Activated naive CD8-positive, alpha-beta T cell treated with anti-CD3 and anti-CD28 coated beads, Interleukin-2, amount 10 ng/mL, durations not matched to agents 7 days and 5 days (primary cell): ENCODE results near the gene EFCAB7. TPM values are rescaled to one million over a fixed set of nuclear protein-coding genes. Genes with fewer than 3 reads are reported as not detected.
A peak's percentile ranks its signal among the peaks of the same experiment; 100 is the strongest.

ENCODE experiments used
- ATAC-seq: fragments of 150-1000 bp; cut with Tn5 transposase; one replicate; pipeline ENCODE4 v1.10.0; 2021; ENCODE audit warnings: low read depth, moderate library complexity
- POLR2A ChIA-PET: fragments of 350-600 bp; sonication (Branson Sonifier 250); formaldehyde crosslinking; loops from one replicate; lab custom pipeline; 2021; ENCODE audit warnings: antibody characterized with exemption; lab: Charles Lee
- DNase-seq: peaks from one replicate; pipeline ENCODE4 v3.0.0; 2021
- H3K27ac Mint-ChIP-seq: one replicate; pipeline ENCODE4 v1.8.0; 2022; ENCODE audit warnings: mild to moderate bottlenecking, mixed read lengths
- H3K27me3 Mint-ChIP-seq: one replicate; pipeline ENCODE4 v1.8.0; 2022; ENCODE audit warnings: mild to moderate bottlenecking, moderate library complexity, mixed read lengths
- H3K36me3 Mint-ChIP-seq: one replicate; pipeline ENCODE4 v1.8.0; 2021; ENCODE audit warnings: mild to moderate bottlenecking, mixed read lengths
- H3K4me1 Mint-ChIP-seq: one replicate; pipeline ENCODE4 v1.8.0; 2021; ENCODE audit warnings: mixed read lengths
- H3K4me3 Mint-ChIP-seq: one replicate; pipeline ENCODE4 v1.8.0; 2022; ENCODE audit warnings: mild to moderate bottlenecking, moderate library complexity, mixed read lengths
- H3K9me3 Mint-ChIP-seq: one replicate; pipeline ENCODE4 v1.8.0; 2021; ENCODE audit warnings: mixed read lengths
- total RNA-seq, 2 experiments: library from RNA; stranded (reverse); gene quantifications; one replicate each; pipeline ENCODE4 v1.2.3, GENCODE V29; 2021

Gene EFCAB7, protein sequence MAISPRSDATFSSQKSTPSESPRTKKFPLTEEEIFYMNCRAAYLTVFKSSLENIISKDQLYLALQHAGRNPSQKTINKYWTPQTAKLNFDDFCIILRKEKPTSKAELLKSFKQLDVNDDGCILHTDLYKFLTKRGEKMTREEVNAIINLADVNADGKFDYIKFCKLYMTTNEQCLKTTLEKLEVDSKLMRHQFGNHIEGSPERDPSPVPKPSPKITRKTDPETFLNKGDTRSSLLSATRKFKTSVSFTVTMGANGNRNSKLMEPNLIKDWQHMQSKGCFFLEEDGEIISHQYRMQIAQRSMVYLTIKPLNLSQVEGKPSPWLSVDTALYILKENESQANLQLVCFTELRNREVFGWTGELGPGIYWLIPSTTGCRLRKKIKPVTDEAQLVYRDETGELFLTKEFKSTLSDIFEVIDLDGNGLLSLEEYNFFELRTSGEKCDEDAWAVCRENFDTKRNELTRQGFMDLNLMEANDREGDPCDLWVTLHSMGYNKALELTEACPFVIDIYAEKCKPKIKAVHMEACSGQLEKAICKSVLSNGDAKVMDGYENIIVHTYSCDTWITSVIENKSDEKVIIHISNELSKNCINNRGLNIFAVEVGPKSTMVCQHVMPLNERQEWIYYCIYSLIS
- 10 to 100 TPM in 1 of 2 experiments, 1 to 10 TPM in 1; 7.4 to 11.8 TPM for total RNA-seq

DNA sequence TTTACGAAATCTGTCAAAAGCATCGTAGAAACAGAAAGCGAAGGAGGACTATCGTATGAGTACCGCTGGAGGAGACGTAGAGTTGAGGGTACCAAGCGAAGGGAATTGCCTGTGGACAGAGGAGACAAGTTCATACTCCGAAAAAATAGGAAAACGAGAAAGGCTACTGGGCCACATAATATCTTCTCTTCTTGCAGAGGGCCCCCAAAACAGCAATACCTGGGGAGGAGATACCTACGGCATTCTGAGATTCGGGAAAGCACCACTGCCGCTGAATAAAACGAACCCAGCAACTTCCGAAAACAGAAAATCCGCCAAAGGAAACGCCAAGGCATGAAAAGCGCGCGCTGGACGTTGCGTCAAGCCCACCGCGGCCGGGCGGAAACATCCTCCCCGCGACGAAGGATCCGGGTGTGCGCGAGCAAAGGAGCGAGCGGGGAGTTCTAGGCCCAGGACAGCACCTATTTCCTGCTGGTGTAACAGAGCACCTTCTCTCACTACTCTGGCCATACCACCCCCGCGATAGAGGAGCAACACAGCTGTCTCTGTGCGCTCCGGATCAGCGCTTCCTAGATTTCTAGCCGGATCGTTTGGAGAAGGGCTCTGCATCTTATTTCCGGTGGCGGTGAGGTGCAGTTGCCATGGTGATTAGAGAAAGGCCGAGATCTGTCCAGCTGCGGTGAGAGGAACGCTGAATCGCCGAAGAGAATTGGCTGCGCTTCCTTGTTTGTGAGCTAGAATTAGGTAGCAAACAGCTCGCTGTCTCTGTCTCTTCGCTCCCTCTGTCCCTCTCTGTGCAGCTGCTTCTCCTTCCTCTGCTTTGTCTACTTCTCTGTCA lies at the start of gene EFCAB7, which contains the start of gene ITGB3BP:
EFCAB7 (plus strand) TSS at position 635 of the 838 bp plus-strand sequence. CDS start 2,048 bp downstream, outside the sequence.
ITGB3BP (minus strand) TSS at position 335 of the 838 bp plus-strand sequence; CDS start at position 243, 92 bp downstream.
- Mint-ChIP-seq H3K4me1 (peaks cover 25% of the 10 kb centered on the region), H3K4me3 (peak within 1 kb of the TSS; percentile 88), H3K27me3 (no peaks in the 10 kb centered on the region), H3K9me3 (no peaks in the 10 kb centered on the region), H3K27ac (peak within 1 kb of the TSS; percentile 91), H3K36me3 (peaks cover 1% of the 10 kb centered on the region)
- POLR2A ChIA-PET = interaction anchor here (0.6 kb wide), 1 partner anchor 42 kb away, joined by 3 read pairs; no protein-coding TSS in a partner anchor
- peak; percentile 89 for ATAC-seq
- DNase-seq = peak; percentile 87

DNA sequence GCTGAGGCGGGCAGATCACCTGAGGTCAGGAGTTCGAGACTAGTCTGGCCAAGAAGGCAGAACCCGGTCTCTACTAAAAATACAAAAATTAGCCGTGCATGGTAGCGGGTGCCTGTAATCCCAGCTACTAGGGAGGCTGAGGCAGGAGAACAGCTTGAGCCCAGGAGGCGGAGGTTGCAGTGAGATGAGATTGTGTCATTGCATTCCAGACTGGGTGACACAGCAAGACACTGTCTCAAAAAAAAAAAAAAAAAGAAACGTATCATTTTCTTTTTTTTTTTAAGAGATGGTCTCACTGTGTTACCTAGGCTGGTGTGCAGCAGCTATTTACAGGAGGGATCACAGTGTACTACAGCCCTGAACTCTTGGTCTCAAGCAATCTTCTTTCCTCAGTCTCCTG lies 47.6 kb upstream of the EFCAB7 start:
- POLR2A ChIA-PET = no interaction called here
- DNase-seq (no peak), ATAC-seq (no peak)
- Mint-ChIP-seq H3K27ac (no peak overlapping the region), H3K4me1 (no peaks in the 10 kb centered on the region), H3K36me3 (peaks cover 17% of the 10 kb centered on the region), H3K9me3 (peaks cover 2% of the 10 kb centered on the region), H3K27me3 (no peaks in the 10 kb centered on the region), H3K4me3 (no peak overlapping the region)

DNA sequence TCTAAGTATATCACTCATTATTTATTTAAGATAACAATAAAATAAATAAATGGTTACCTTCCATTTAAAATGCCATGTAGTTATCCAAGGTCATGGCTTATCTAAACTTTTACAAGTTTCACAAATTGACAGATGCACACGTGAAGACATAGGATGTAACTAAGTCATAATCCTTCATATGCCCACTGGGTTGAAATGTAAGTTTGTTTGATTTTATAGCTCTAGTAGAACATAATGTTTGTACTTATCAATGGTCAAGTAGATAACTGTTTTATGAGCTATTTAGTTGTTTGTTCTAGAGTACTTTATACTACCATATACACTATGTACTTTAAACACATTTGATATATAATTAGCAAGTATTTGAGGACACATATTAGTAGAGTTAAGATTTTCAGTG lies 43.3 kb upstream of the EFCAB7 start:
- H3K4me3 Mint-ChIP-seq = no peak overlapping the region
- no peak for DNase-seq
- H3K27ac Mint-ChIP-seq = no peak overlapping the region
- ATAC-seq = no peak
- H3K27me3 Mint-ChIP-seq = no peaks in the 10 kb centered on the region
- H3K9me3 Mint-ChIP-seq = no peaks in the 10 kb centered on the region
- H3K4me1 Mint-ChIP-seq = no peaks in the 10 kb centered on the region
- POLR2A ChIA-PET = no interaction called here
- peaks cover 12% of the 10 kb centered on the region for H3K36me3 Mint-ChIP-seq

DNA sequence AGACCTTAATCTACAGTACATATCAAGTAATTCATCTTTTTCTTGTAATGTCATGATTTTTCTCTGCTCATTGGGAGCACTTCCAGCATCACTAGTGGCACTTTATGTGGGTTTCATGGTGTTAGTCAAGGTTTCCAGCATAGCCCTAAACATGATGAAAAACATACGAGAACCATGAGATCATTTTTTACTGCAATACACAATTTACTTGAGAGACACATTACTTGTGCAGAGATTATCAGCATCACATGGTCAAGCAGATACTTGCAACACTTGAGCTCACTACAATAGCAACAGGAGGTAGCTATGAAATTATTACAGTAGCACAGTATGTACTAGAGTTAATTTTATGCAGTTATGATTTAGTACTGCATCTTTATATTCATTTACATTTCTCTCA lies 36.7 kb upstream of the EFCAB7 start:
- Mint-ChIP-seq H3K4me1 (no peaks in the 10 kb centered on the region), H3K9me3 (no peaks in the 10 kb centered on the region), H3K36me3 (peaks cover 11% of the 10 kb centered on the region), H3K4me3 (no peak overlapping the region), H3K27me3 (no peaks in the 10 kb centered on the region), H3K27ac (no peak overlapping the region)
- ATAC-seq (no peak), DNase-seq (no peak)
- POLR2A ChIA-PET = no interaction called here

DNA sequence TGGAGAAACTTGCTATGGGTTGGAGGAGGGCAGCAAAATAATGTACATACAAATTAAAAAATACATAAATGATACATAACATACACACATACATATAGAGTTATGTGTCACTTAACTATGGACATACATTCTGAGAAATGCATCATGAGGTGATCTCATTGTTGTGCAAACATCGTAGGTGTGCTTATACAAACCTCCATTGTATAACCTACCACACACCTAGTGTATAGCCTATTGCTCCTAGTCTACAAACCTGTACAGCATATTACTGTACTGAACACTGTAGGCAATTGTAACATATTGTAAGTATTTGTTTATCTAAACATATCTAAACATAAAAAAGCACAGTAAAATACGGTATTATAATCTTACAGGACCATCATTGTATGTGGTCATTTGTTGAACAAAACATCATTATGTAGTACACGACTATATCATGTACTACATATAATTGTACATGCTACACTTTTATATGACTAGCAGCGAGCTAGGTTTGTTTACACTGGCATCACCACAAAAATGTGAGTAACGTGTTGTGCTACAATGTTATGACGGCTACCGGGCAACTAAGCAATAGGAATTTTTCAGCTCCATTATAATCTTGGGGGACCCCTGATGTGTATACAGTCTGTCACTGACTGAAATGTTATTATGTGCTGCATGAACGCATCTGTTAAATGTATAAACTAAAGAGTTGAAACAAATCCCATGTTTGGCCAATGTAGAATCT lies 35.8 kb upstream of the EFCAB7 start:
- Mint-ChIP-seq H3K4me3 (no peak overlapping the region), H3K36me3 (peaks cover 15% of the 10 kb centered on the region), H3K27me3 (no peaks in the 10 kb centered on the region), H3K9me3 (no peaks in the 10 kb centered on the region), H3K27ac (no peak overlapping the region), H3K4me1 (no peaks in the 10 kb centered on the region)
- ATAC-seq (no peak), DNase-seq (no peak)
- POLR2A ChIA-PET = no interaction called here

DNA sequence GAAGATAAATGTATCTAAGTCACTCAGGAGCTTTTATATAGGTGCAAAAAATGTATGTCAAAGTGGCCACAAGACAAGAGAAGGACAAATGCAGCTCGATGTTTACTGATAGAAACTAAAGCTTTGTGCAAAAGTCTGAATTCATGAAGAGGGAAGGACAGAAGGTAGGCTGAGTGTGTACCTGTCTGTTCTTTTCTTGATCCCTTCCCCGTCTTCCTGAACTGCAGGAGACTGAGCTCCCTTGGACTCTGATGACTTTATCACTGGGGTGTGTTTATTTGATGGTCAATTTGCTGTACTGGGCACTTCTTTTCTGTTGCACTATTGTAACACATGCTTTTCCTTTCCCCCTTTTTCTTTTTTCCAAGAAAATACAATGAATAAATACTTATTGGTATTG lies 25.7 kb upstream of the EFCAB7 start:
- ATAC-seq = no peak
- Mint-ChIP-seq H3K9me3 (peaks cover 2% of the 10 kb centered on the region), H3K4me3 (no peak overlapping the region), H3K27me3 (no peaks in the 10 kb centered on the region), H3K4me1 (peaks cover 3% of the 10 kb centered on the region), H3K36me3 (peaks cover 29% of the 10 kb centered on the region), H3K27ac (no peak overlapping the region)
- POLR2A ChIA-PET = no interaction called here
- DNase-seq = no peak

DNA sequence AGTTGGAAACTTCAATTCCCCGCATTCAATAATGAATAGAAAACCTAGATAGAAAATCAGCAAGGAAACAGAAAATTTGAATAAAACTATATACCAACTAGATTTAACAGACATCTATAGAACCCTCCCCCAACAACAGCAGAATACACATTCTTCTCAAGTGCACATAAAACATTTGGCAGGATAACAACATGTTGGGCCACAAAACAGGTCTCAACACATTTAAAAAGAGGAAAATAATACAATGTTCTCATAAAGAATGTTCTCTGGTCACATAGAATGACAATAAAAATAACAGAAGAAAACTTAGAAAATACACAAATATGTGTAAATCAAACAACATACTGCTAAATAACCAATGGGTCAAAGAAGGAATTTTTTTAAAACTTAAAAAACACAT lies 25.2 kb upstream of the EFCAB7 start:
- Mint-ChIP-seq H3K27me3 (no peaks in the 10 kb centered on the region), H3K4me3 (no peak overlapping the region), H3K9me3 (peaks cover 2% of the 10 kb centered on the region), H3K4me1 (peaks cover 3% of the 10 kb centered on the region), H3K36me3 (peaks cover 27% of the 10 kb centered on the region), H3K27ac (no peak overlapping the region)
- ATAC-seq (no peak), DNase-seq (no peak)
- POLR2A ChIA-PET = no interaction called here

DNA sequence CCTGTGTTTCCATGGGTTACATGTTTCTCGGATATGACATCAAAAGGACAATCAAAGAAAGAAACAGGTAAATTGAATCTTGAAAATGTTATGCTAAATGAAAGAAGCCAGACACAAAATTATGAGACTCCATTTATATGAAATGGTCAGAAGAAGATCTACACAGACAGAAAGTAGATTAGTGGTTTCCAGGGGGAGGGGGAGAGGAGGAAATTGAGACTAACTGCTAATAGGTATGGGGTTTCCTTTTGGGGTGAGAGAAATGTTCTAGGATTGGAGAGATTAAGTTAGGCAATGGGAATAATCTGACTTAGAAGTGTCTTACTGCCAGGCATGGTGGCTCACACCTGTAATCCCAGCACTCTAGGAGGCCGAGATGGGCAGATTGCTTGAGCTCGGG lies 22.1 kb upstream of the EFCAB7 start:
- DNase-seq (no peak), ATAC-seq (no peak)
- Mint-ChIP-seq H3K9me3 (peaks cover 3% of the 10 kb centered on the region), H3K4me3 (no peak overlapping the region), H3K27ac (peak overlapping the region; percentile 5), H3K4me1 (peaks cover 3% of the 10 kb centered on the region), H3K36me3 (peaks cover 41% of the 10 kb centered on the region), H3K27me3 (no peaks in the 10 kb centered on the region)
- POLR2A ChIA-PET = no interaction called here

DNA sequence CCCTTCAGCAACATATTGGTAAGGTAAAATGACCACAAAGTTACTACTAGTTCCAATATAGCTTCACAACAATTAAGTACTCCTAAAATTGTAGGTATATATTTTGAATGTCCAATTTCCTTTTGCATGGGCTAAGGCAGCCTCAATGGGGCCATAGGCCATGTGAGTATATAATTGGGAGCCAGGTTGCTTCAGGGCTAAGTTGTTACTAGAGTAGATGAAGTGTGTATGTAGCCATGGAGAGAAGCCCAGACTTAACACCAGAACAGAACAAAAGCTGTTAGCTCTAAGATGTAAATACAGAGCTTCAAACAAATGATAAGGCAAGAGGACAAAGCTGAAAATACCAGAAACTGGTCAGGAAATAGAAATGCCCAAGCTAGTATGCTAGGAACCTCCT lies 16.5 kb upstream of the EFCAB7 start:
- POLR2A ChIA-PET = no interaction called here
- ATAC-seq (no peak), DNase-seq (no peak)
- Mint-ChIP-seq H3K36me3 (peaks cover 29% of the 10 kb centered on the region), H3K27me3 (no peaks in the 10 kb centered on the region), H3K4me3 (no peak overlapping the region), H3K4me1 (no peaks in the 10 kb centered on the region), H3K27ac (no peak overlapping the region), H3K9me3 (peaks cover 3% of the 10 kb centered on the region)

DNA sequence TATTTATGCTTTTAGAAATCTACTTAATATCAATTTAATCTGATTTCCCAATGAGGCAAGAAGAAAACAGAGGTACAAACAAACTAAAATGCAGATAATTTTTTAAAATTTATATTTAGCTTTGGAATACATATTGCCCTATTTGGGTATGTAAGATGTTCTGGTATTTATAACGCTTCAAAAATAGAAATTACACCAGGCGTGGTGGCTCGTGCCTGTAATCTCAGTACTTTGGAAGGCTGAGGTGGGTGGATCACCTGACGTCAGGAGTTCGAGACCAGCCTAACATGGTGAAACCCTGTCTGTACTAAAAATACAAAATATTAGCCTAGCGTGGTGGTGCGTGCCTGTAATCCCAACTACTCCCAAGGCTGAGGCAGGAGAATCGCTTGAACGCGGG lies 13.6 kb upstream of the EFCAB7 start:
- peaks cover 23% of the 10 kb centered on the region for H3K36me3 Mint-ChIP-seq
- no peak overlapping the region for H3K4me3 Mint-ChIP-seq
- H3K27ac Mint-ChIP-seq = no peak overlapping the region
- POLR2A ChIA-PET = no interaction called here
- ATAC-seq = no peak
- DNase-seq = no peak
- H3K4me1 Mint-ChIP-seq = no peaks in the 10 kb centered on the region
- no peaks in the 10 kb centered on the region for H3K27me3 Mint-ChIP-seq
- H3K9me3 Mint-ChIP-seq = peaks cover 1% of the 10 kb centered on the region

DNA sequence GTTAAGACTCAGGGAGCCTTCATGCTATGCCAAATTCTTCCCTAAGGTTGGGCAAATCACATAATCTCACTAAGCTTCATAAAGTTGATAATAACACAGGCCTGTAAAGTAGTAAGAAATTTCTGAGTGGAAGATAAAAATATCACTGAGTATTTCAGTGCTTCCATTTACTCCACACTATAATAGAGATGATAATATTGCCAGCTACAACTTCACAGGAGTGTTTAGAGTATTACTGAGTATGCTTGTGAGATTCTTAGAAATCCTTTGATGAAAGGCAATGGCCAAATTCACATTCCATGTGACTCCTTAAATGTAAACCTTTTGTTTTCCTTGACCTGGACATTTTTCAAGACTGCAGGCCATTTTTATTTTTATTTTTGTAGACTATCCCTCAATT lies 10.7 kb upstream of the EFCAB7 start:
- H3K27ac Mint-ChIP-seq = no peak overlapping the region
- H3K4me3 Mint-ChIP-seq = no peak overlapping the region
- no peaks in the 10 kb centered on the region for H3K27me3 Mint-ChIP-seq
- ATAC-seq (no peak), DNase-seq (no peak)
- POLR2A ChIA-PET = no interaction called here
- peaks cover 2% of the 10 kb centered on the region for H3K4me1 Mint-ChIP-seq
- peaks cover 20% of the 10 kb centered on the region for H3K36me3 Mint-ChIP-seq
- H3K9me3 Mint-ChIP-seq = no peaks in the 10 kb centered on the region

DNA sequence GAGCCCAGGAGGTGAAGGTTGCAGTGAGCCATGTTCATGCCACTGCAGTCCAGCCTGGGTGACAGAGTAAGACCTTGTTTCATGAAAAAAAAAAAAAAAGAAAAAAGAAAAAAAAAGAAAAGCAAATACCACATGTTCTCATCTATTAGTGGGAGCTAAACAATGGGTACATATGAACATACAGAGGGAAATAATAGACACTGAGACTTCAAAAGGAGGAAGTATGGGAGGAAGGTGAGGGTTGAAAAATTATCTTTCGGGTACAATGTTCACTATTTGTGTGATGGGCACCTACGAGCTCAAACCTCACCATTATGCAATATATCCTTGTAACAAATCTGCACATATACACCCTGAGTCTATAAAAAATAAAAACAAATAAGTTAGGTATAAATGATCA lies 6.7 kb upstream of the EFCAB7 start:
- Mint-ChIP-seq H3K27ac (no peak overlapping the region), H3K27me3 (no peaks in the 10 kb centered on the region), H3K9me3 (no peaks in the 10 kb centered on the region), H3K4me3 (no peak overlapping the region), H3K4me1 (peaks cover 10% of the 10 kb centered on the region), H3K36me3 (peaks cover 20% of the 10 kb centered on the region)
- POLR2A ChIA-PET = no interaction called here
- ATAC-seq (no peak), DNase-seq (no peak)

DNA sequence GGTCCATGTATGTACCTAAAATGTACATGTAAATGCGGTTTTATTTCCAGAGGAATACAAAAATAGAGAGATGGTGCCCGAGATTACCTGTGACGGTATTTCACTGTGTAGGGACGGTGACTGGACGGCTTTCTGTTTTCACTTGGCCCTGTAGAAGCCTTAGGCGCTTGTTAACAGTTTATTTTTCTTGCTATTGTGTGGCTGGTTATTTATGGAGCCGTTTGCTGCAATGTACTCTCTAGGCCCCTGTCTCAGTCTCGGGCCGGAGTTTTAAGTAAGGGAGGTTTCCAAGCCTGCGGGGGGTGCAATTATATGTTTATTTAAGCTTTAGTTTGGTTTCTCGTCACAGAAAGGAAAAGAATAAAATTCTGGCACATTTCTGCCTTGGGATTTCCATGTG lies 413 bp downstream of the EFCAB7 start:
- H3K4me1 Mint-ChIP-seq = peaks cover 25% of the 10 kb centered on the region
- POLR2A ChIA-PET = interaction anchor here (0.6 kb wide), 1 partner anchor 41 kb away, joined by 3 read pairs; no protein-coding TSS in a partner anchor
- peak overlapping the region; percentile 91 for H3K27ac Mint-ChIP-seq
- DNase-seq (no peak), ATAC-seq (peak; percentile 19)
- peaks cover 1% of the 10 kb centered on the region for H3K36me3 Mint-ChIP-seq
- H3K27me3 Mint-ChIP-seq = no peaks in the 10 kb centered on the region
- peak overlapping the region; percentile 88 for H3K4me3 Mint-ChIP-seq
- H3K9me3 Mint-ChIP-seq = no peaks in the 10 kb centered on the region
